HEK293 (cell line): ENCODE results near the gene DOP1B.

ENCODE experiments used
- GLIS2 ChIP-seq: fragments of 450-650 bp; formaldehyde crosslinking; IDR thresholded peaks from 2 replicates; pipeline ENCODE4 v1.5.1; 2016; ENCODE audit warnings: missing biosample characterization, missing genetic modification characterization
- HOXC10 ChIP-seq: sonication (generic); formaldehyde crosslinking; IDR thresholded peaks from 2 replicates; pipeline ENCODE4 v1.8.1; 2023; ENCODE audit warnings: mild to moderate bottlenecking, missing genetic modification reagents
- HOXD13 ChIP-seq: sonication (generic); formaldehyde crosslinking; IDR thresholded peaks from 2 replicates; pipeline ENCODE4 v1.8.0; 2022; ENCODE audit warnings: missing genetic modification reagents, borderline replicate concordance
- SP3 ChIP-seq: fragments of 450-650 bp; formaldehyde crosslinking; IDR thresholded peaks from 2 replicates; pipeline ENCODE4 v1.5.1; 2016; ENCODE audit warnings: missing biosample characterization, missing genetic modification characterization
- TCF7L2 ChIP-seq: IDR thresholded peaks from 2 replicates; pipeline ENCODE4 v1.6.1; 2011; ENCODE audit warnings: low read depth, mild to moderate bottlenecking, inconsistent platforms, low read length, moderate library complexity, borderline replicate concordance
- YY1 ChIP-seq: fragments of 450-650 bp; formaldehyde crosslinking; IDR thresholded peaks from 2 replicates; pipeline ENCODE4 v1.5.1; 2018; ENCODE audit warnings: missing biosample characterization, missing genetic modification characterization
- ZBTB21 ChIP-seq: fragments of 450-650 bp; formaldehyde crosslinking; IDR thresholded peaks from 2 replicates; pipeline ENCODE4 v1.5.1; 2017; ENCODE audit warnings: missing biosample characterization, missing genetic modification characterization
- ZNF133 ChIP-seq: fragments of 450-650 bp; formaldehyde crosslinking; IDR thresholded peaks from 2 replicates; pipeline ENCODE4 v1.5.1; 2016; ENCODE audit warnings: missing biosample characterization, missing genetic modification characterization
- ZNF138 ChIP-seq: fragments of 450-650 bp; formaldehyde crosslinking; IDR thresholded peaks from 2 replicates; pipeline ENCODE4 v1.5.1; 2016; ENCODE audit warnings: missing biosample characterization, missing genetic modification characterization, borderline replicate concordance
- ZNF292 ChIP-seq: fragments of 450-650 bp; formaldehyde crosslinking; IDR thresholded peaks from 2 replicates; pipeline ENCODE4 v1.5.1; 2016; ENCODE audit warnings: low read depth, missing biosample characterization, missing genetic modification characterization, borderline replicate concordance
- ZNF350 ChIP-seq: fragments of 450-650 bp; formaldehyde crosslinking; IDR thresholded peaks from 2 replicates; pipeline ENCODE4 v1.5.0; 2017; ENCODE audit warnings: missing biosample characterization, mild to moderate bottlenecking, missing genetic modification characterization
- ZNF555 ChIP-seq: fragments of 450-650 bp; formaldehyde crosslinking; conservative IDR thresholded peaks from 2 replicates; pipeline ENCODE4 v1.5.1; 2017; ENCODE audit warnings: missing biosample characterization, mild to moderate bottlenecking, missing genetic modification characterization, inconsistent platforms
- ZNF561 ChIP-seq: fragments of 450-650 bp; IDR thresholded peaks from 2 replicates; pipeline ENCODE4 v1.5.1; 2018; ENCODE audit warnings: missing biosample characterization, missing genetic modification characterization, borderline replicate concordance
- ZNF585B ChIP-seq: fragments of 450-650 bp; formaldehyde crosslinking; IDR thresholded peaks from 2 replicates; pipeline ENCODE4 v1.5.1; 2016; ENCODE audit warnings: missing biosample characterization, missing genetic modification characterization
- ZNF658 ChIP-seq: fragments of 450-650 bp; formaldehyde crosslinking; IDR thresholded peaks from 2 replicates; pipeline ENCODE4; 2016; ENCODE audit warnings: missing biosample characterization, missing genetic modification characterization
- ZNF677 ChIP-seq: fragments of 450-650 bp; IDR thresholded peaks from 2 replicates; pipeline ENCODE4 v1.5.0; 2018; ENCODE audit warnings: missing biosample characterization, mild to moderate bottlenecking, missing genetic modification characterization, moderate library complexity
- ZNF777 ChIP-seq: fragments of 450-650 bp; formaldehyde crosslinking; IDR thresholded peaks from 2 replicates; pipeline ENCODE4 v1.5.1; 2017; ENCODE audit warnings: missing biosample characterization, missing genetic modification characterization, borderline replicate concordance
- ZSCAN23 ChIP-seq: fragments of 450-650 bp; formaldehyde crosslinking; IDR thresholded peaks from 2 replicates; pipeline ENCODE4 v1.5.1; 2016; ENCODE audit warnings: missing biosample characterization, missing genetic modification characterization
- TF ChIP-seq, protein P1 (sequence below): fragments of 450-650 bp; formaldehyde crosslinking; IDR thresholded peaks from 2 replicates; pipeline ENCODE4 v1.5.1; 2017; ENCODE audit warnings: missing biosample characterization, missing genetic modification characterization
- TF ChIP-seq, protein P2 (sequence below): fragments of 450-650 bp; formaldehyde crosslinking; IDR thresholded peaks from 2 replicates; pipeline ENCODE4 v1.5.1; 2016; ENCODE audit warnings: missing biosample characterization, missing genetic modification characterization
- TF ChIP-seq, protein P3 (sequence below): fragments of 450-650 bp; formaldehyde crosslinking; IDR thresholded peaks from 2 replicates; pipeline ENCODE4 v1.5.0; 2017; ENCODE audit warnings: missing biosample characterization, missing genetic modification characterization, borderline replicate concordance

The DOP1B gene

DNA sequence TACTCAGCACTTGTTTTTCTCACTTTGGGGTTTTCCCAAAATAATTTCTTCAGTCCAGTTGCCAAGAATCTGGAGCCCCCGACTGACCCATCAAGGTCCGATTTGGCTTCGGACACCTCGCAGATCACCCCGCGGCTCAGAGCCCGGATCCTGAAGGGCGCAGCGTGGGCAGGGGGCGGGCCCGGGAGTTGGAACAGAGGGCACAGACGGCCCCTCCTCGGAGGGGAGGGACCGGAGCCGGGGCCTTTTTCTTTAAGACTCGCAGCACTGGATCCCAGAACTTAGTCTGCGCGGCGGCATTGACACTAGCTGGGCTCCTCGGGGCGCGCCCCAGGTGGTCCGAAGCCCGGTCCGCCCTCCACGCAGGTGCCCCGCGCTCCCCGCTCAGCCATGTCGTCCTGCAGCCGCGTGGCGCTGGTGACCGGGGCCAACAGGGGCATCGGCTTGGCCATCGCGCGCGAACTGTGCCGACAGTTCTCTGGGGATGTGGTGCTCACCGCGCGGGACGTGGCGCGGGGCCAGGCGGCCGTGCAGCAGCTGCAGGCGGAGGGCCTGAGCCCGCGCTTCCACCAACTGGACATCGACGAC, 21.7 kb upstream of the DOP1B start, which contains the start of gene CBR3 (continued):
- TF ChIP-seq HOXC10 (CRISPR knock-in tag) (no peak), SP3 (peak; percentile 65), HOXD13 (CRISPR knock-in tag) (no peak), GLIS2 (tag by site-specific recombination) (no peak), ZNF561 (tag by site-specific recombination) (no peak), YY1 (tag by site-specific recombination) (peak; percentile 48; the same call in 1 of the 2 replicates), ZNF138 (tag by site-specific recombination) (no peak), ZNF133 (tag by site-specific recombination) (no peak), ZNF677 (no peak), TCF7L2 (no peak), ZNF658 (tag by site-specific recombination) (no peak), ZNF555 (tag by site-specific recombination) (no peak), ZSCAN23 (tag by site-specific recombination) (peak; percentile 78; the same call in 1 of the 2 replicates), ZNF585B (tag by site-specific recombination) (no peak), ZNF777 (tag by site-specific recombination) (no peak), ZNF292 (tag by site-specific recombination) (no peak), ZNF350 (no peak), ZBTB21 (no peak)
- TF ChIP-seq, protein P1, sequence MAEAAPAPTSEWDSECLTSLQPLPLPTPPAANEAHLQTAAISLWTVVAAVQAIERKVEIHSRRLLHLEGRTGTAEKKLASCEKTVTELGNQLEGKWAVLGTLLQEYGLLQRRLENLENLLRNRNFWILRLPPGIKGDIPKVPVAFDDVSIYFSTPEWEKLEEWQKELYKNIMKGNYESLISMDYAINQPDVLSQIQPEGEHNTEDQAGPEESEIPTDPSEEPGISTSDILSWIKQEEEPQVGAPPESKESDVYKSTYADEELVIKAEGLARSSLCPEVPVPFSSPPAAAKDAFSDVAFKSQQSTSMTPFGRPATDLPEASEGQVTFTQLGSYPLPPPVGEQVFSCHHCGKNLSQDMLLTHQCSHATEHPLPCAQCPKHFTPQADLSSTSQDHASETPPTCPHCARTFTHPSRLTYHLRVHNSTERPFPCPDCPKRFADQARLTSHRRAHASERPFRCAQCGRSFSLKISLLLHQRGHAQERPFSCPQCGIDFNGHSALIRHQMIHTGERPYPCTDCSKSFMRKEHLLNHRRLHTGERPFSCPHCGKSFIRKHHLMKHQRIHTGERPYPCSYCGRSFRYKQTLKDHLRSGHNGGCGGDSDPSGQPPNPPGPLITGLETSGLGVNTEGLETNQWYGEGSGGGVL (tag by site-specific recombination) = no peak
- TF ChIP-seq, protein P2, sequence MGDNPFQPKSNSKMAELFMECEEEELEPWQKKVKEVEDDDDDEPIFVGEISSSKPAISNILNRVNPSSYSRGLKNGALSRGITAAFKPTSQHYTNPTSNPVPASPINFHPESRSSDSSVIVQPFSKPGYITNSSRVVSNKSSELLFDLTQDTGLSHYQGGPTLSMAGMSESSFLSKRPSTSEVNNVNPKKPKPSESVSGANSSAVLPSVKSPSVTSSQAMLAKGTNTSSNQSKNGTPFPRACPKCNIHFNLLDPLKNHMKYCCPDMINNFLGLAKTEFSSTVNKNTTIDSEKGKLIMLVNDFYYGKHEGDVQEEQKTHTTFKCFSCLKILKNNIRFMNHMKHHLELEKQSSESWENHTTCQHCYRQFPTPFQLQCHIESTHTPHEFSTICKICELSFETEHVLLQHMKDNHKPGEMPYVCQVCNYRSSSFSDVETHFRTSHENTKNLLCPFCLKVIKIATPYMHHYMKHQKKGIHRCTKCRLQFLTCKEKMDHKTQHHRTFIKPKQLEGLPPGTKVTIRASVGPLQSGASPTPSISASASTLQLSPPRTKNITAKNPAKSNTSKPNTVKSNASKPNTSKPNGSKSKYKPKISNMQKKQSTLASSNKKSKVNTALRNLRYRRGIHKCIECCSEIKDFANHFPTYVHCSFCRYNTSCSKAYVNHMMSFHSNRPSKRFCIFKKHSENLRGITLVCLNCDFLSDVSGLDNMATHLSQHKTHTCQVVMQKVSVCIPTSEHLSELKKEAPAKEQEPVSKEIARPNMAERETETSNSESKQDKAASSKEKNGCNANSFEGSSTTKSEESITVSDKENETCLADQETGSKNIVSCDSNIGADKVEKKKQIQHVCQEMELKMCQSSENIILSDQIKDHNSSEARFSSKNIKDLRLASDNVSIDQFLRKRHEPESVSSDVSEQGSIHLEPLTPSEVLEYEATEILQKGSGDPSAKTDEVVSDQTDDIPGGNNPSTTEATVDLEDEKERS (tag by site-specific recombination) = no peak
- TF ChIP-seq, protein P3, sequence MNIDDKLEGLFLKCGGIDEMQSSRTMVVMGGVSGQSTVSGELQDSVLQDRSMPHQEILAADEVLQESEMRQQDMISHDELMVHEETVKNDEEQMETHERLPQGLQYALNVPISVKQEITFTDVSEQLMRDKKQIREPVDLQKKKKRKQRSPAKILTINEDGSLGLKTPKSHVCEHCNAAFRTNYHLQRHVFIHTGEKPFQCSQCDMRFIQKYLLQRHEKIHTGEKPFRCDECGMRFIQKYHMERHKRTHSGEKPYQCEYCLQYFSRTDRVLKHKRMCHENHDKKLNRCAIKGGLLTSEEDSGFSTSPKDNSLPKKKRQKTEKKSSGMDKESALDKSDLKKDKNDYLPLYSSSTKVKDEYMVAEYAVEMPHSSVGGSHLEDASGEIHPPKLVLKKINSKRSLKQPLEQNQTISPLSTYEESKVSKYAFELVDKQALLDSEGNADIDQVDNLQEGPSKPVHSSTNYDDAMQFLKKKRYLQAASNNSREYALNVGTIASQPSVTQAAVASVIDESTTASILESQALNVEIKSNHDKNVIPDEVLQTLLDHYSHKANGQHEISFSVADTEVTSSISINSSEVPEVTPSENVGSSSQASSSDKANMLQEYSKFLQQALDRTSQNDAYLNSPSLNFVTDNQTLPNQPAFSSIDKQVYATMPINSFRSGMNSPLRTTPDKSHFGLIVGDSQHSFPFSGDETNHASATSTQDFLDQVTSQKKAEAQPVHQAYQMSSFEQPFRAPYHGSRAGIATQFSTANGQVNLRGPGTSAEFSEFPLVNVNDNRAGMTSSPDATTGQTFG (tag by site-specific recombination) = peak; percentile 29; the same call in 1 of the 2 replicates
